ENCODE measurements around the gene HES5. TPM values are rescaled to one million over a fixed set of nuclear protein-coding genes. Genes with fewer than 3 reads are reported as not detected.

Gene HES5
- total and polyA plus RNA-seq, 2 of the 13 experiments (the other 11 are each of a cell fraction or from before 2014, with no cell fraction given) = not detected

DNA sequence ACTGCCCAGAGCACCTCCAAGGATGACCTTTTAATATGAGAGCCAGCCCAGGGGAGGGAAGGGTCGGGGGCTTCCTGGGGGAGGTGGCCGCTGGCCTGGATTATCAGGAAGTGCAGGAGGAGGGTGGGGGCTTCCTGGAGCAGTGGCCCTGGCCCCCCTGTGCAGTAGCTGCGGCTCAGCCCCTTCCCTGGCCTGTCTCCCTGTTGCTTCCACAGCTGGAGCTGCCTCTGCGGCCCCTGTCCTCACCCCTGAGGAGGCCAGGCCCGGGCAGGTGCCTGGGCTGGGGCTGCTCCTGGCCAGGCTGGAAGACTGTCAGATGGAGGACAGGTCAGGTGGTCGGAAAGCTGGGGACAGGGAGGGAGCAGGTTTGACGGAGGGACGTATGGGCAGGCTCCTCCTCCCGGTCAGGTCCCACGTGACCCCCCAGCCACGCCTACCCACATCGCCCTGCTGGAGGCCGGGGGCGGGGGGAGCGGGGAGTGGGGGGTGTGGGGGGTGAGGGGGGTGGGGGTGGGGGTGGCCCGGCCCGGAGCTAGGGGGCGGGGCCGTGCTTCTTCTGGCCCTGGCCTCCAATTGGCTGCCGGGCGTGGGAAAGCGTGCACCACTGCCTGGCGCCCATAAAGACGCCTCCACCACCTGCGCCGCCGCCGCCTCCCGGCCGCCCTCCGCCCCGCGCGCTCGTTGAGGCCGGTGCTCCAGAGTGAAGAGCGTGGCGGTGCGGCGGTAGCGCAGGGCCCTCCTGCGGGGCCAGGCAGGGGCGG, 15.9 kb upstream of the HES5 start (continued):
- TF ChIP-seq ZNF501 (CRISPR knock-in tag; IDR thresholded peaks at IDR 0.05) (no peak; the same call in 1 of the 2 replicates), FIP1L1 (IDR thresholded peaks at IDR 0.05; ENCODE audit: borderline replicate concordance, insufficient read depth, low read depth, low read length) (no peak), ZNF713 (CRISPR knock-in tag; IDR thresholded peaks at IDR 0.05) (no peak), PITX1 (CRISPR knock-in tag; IDR thresholded peaks at IDR 0.05) (no peak), TOPORS (CRISPR knock-in tag; IDR thresholded peaks at IDR 0.05) (no peak), ZBTB37 (CRISPR knock-in tag; IDR thresholded peaks at IDR 0.05) (no peak), PLRG1 (conservative IDR thresholded peaks at IDR 0.05) (no peak), BRCA1 (CRISPR knock-in tag; IDR thresholded peaks at IDR 0.05) (no peak), ZNF644 (CRISPR knock-in tag; IDR thresholded peaks at IDR 0.05; ENCODE audit: low read depth) (no peak), ZNF260 (CRISPR knock-in tag; IDR thresholded peaks at IDR 0.05; ENCODE audit: borderline replicate concordance, low read depth) (peak; percentile 71; the same call in 1 of the 2 replicates), TAF1 (CRISPR knock-in tag; IDR thresholded peaks at IDR 0.05) (peak; percentile 56; the same call in 1 of the 2 replicates), KIAA2018 (CRISPR knock-in tag; IDR thresholded peaks at IDR 0.05; ENCODE audit: borderline replicate concordance) (no peak), PHF20 (CRISPR knock-in tag; IDR thresholded peaks at IDR 0.05) (no peak), YEATS4 (CRISPR knock-in tag; IDR thresholded peaks at IDR 0.05; ENCODE audit: borderline replicate concordance) (no peak)
- TF ChIP-seq, protein P1, sequence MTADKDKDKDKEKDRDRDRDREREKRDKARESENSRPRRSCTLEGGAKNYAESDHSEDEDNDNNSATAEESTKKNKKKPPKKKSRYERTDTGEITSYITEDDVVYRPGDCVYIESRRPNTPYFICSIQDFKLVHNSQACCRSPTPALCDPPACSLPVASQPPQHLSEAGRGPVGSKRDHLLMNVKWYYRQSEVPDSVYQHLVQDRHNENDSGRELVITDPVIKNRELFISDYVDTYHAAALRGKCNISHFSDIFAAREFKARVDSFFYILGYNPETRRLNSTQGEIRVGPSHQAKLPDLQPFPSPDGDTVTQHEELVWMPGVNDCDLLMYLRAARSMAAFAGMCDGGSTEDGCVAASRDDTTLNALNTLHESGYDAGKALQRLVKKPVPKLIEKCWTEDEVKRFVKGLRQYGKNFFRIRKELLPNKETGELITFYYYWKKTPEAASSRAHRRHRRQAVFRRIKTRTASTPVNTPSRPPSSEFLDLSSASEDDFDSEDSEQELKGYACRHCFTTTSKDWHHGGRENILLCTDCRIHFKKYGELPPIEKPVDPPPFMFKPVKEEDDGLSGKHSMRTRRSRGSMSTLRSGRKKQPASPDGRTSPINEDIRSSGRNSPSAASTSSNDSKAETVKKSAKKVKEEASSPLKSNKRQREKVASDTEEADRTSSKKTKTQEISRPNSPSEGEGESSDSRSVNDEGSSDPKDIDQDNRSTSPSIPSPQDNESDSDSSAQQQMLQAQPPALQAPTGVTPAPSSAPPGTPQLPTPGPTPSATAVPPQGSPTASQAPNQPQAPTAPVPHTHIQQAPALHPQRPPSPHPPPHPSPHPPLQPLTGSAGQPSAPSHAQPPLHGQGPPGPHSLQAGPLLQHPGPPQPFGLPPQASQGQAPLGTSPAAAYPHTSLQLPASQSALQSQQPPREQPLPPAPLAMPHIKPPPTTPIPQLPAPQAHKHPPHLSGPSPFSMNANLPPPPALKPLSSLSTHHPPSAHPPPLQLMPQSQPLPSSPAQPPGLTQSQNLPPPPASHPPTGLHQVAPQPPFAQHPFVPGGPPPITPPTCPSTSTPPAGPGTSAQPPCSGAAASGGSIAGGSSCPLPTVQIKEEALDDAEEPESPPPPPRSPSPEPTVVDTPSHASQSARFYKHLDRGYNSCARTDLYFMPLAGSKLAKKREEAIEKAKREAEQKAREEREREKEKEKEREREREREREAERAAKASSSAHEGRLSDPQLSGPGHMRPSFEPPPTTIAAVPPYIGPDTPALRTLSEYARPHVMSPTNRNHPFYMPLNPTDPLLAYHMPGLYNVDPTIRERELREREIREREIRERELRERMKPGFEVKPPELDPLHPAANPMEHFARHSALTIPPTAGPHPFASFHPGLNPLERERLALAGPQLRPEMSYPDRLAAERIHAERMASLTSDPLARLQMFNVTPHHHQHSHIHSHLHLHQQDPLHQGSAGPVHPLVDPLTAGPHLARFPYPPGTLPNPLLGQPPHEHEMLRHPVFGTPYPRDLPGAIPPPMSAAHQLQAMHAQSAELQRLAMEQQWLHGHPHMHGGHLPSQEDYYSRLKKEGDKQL (CRISPR knock-in tag; IDR thresholded peaks at IDR 0.05; ENCODE audit: low read depth) = no peak

Measured in HepG2 (cell line).